H9 (cell line): ENCODE results near the gene TCN2. TPM values are rescaled to one million over a fixed set of nuclear protein-coding genes. Genes with fewer than 3 reads are reported as not detected.
A peak's percentile ranks its signal among the peaks of the same experiment; 100 is the strongest.

Experiments used
- DNase-seq: peaks from one replicate; pipeline ENCODE4 v3.0.0-alpha.2; 2017
- H2AFZ ChIP-seq: one replicate; pipeline ENCODE4 v1.6.1; 2013; ENCODE audit warnings: mild to moderate bottlenecking, low read length, control low read depth, moderate library complexity
- H2AK5ac ChIP-seq: 2 replicates; pipeline ENCODE4 v1.6.1; 2013; ENCODE audit warnings: low read length, control low read depth, mixed read lengths; ENCODE audit not compliant: insufficient read length
- H2BK120ac ChIP-seq: one replicate; pipeline ENCODE4 v1.6.1; 2013; ENCODE audit warnings: low read depth, mild to moderate bottlenecking, low read length, control low read depth, inconsistent platforms; ENCODE audit not compliant: poor library complexity, severe bottlenecking
- H2BK12ac ChIP-seq: 2 replicates; pipeline ENCODE4 v1.6.1; 2013; ENCODE audit warnings: low read length, control low read depth, mixed read lengths, low read depth; ENCODE audit not compliant: insufficient read length
- H2BK15ac ChIP-seq: 2 replicates; pipeline ENCODE4 v1.6.1; 2013; ENCODE audit warnings: low read depth, low read length, control low read depth
- H2BK20ac ChIP-seq: one replicate; pipeline ENCODE4 v1.6.1; 2013; ENCODE audit warnings: low read depth, mild to moderate bottlenecking, low read length, control low read depth, inconsistent platforms; ENCODE audit not compliant: poor library complexity, severe bottlenecking
- H2BK5ac ChIP-seq: 2 replicates; pipeline ENCODE4 v1.6.1; 2013; ENCODE audit warnings: low read length, control low read depth, mixed read lengths; ENCODE audit not compliant: insufficient read length
- H3K14ac ChIP-seq: 2 replicates; pipeline ENCODE4 v1.6.1; 2013; ENCODE audit warnings: low read length, control low read depth; ENCODE audit not compliant: insufficient read depth
- H3K18ac ChIP-seq: 2 replicates; pipeline ENCODE4 v1.6.1; 2013; ENCODE audit warnings: low read depth, mild to moderate bottlenecking, mixed read lengths, low read length, control low read depth; ENCODE audit not compliant: insufficient read length
- H3K23ac ChIP-seq: 2 replicates; pipeline ENCODE4 v1.6.1; 2013; ENCODE audit warnings: low read length, control low read depth, mixed read lengths, low read depth; ENCODE audit not compliant: insufficient read length
- H3K23me2 ChIP-seq: 2 replicates; pipeline ENCODE4 v1.6.1; 2013; ENCODE audit warnings: low read depth, mild to moderate bottlenecking, mixed read lengths, low read length, control low read depth; ENCODE audit not compliant: insufficient read length, poor library complexity, severe bottlenecking
- H3K27ac ChIP-seq: 2 replicates; pipeline ENCODE4 v1.5.1; 2013; ENCODE audit warnings: low read length, control low read depth, mixed read lengths, low read depth; ENCODE audit not compliant: insufficient read length
- H3K27me3 ChIP-seq: 2 replicates; pipeline ENCODE4 v1.6.1; 2013; ENCODE audit warnings: low read length, control low read depth, inconsistent platforms; ENCODE audit not compliant: insufficient read depth
- H3K4ac ChIP-seq: 2 replicates; pipeline ENCODE4 v1.6.1; 2013; ENCODE audit warnings: low read depth, mild to moderate bottlenecking, control low read depth, inconsistent platforms, low read length, moderate library complexity
- H3K4me1 ChIP-seq: 2 replicates; pipeline ENCODE4 v1.6.1; 2013; ENCODE audit warnings: low read length, control low read depth, inconsistent platforms; ENCODE audit not compliant: insufficient read depth
- H3K4me2 ChIP-seq: 2 replicates; pipeline ENCODE4 v1.6.1; 2013; ENCODE audit warnings: low read length, control low read depth, mixed read lengths; ENCODE audit not compliant: insufficient read length, insufficient read depth
- H3K56ac ChIP-seq: 2 replicates; pipeline ENCODE4 v1.6.1; 2013; ENCODE audit warnings: low read depth, mild to moderate bottlenecking, mixed read lengths, low read length, control low read depth; ENCODE audit not compliant: insufficient read length
- H3K79me1 ChIP-seq: 2 replicates; pipeline ENCODE4 v1.6.1; 2013; ENCODE audit warnings: low read depth, mild to moderate bottlenecking, moderate library complexity, low read length, control low read depth, inconsistent platforms; ENCODE audit not compliant: insufficient read depth, poor library complexity, severe bottlenecking
- H3K79me2 ChIP-seq: 2 replicates; pipeline ENCODE4 v1.6.1; 2013; ENCODE audit warnings: low read length, control low read depth, inconsistent platforms; ENCODE audit not compliant: insufficient read depth
- H3K9ac ChIP-seq: 2 replicates; pipeline ENCODE4 v1.6.1; 2013; ENCODE audit warnings: low read length, control low read depth, mixed read lengths; ENCODE audit not compliant: insufficient read length; ENCODE audit errors: extremely low read depth
- H3K9me3 ChIP-seq: one replicate; pipeline ENCODE4 v1.6.1; 2013; ENCODE audit warnings: low read depth, low read length, inconsistent platforms; ENCODE audit not compliant: control insufficient read depth
- H3T11ph ChIP-seq: one replicate; pipeline ENCODE4 v1.6.1; 2013; ENCODE audit warnings: mild to moderate bottlenecking, low read length, control low read depth, inconsistent platforms
- H4K20me1 ChIP-seq: one replicate; pipeline ENCODE4 v1.6.1; 2013; ENCODE audit not compliant: control insufficient read depth, insufficient read length, insufficient read depth
- H4K5ac ChIP-seq: 2 replicates; pipeline ENCODE4 v1.6.1; 2013; ENCODE audit warnings: low read depth, mild to moderate bottlenecking, mixed read lengths, low read length, control low read depth; ENCODE audit not compliant: insufficient read length
- H4K8ac ChIP-seq: replicated peaks from 2 replicates; pipeline ENCODE4 v1.6.1; 2013; ENCODE audit warnings: low read length, control low read depth, mixed read lengths, low read depth; ENCODE audit not compliant: insufficient read length
- H4K91ac ChIP-seq: 2 replicates; pipeline ENCODE4 v1.6.1; 2013; ENCODE audit warnings: low read depth, mild to moderate bottlenecking, moderate library complexity, mixed read lengths, low read length, control low read depth; ENCODE audit not compliant: insufficient read length
- H3K27ac Mint-ChIP-seq, 3 experiments: 2 replicates in 2 of 3; 3 replicates in 1 of 3; pipeline ENCODE4 v1.8.0; 2020 to 2021; ENCODE audit warnings: mixed read lengths in 3 of 3, mild to moderate bottlenecking in 1 of 3, moderate library complexity in 1 of 3
- H3K27me3 Mint-ChIP-seq: 2 replicates; pipeline ENCODE4 v1.8.0; 2021; ENCODE audit warnings: low read depth, mild to moderate bottlenecking, moderate library complexity, mixed read lengths
- H3K36me3 Mint-ChIP-seq, 3 experiments: 2 replicates in 2 of 3; 3 replicates in 1 of 3; pipeline ENCODE4 v1.8.0; 2020 to 2021; ENCODE audit warnings: low read depth in 3 of 3, mixed read lengths in 3 of 3; ENCODE audit not compliant: insufficient read depth in 1 of 3
- H3K4me1 Mint-ChIP-seq, 2 experiments: 2 replicates each; pipeline ENCODE4 v1.8.0; 2020; ENCODE audit warnings: mixed read lengths in 2 of 2
- H3K4me3 Mint-ChIP-seq, 2 experiments: 2 replicates in 1 of 2; 3 replicates in 1 of 2; pipeline ENCODE4 v1.8.0; 2020 to 2021; ENCODE audit warnings: mild to moderate bottlenecking in 2 of 2, mixed read lengths in 2 of 2, moderate library complexity in 1 of 2
- H3K9me3 Mint-ChIP-seq, 2 experiments: 2 replicates in 1 of 2; 3 replicates in 1 of 2; pipeline ENCODE4 v1.8.0; 2020; ENCODE audit warnings: mild to moderate bottlenecking in 2 of 2, mixed read lengths in 2 of 2, moderate library complexity in 1 of 2
- WGBS: extraction: QIAGEN DNeasy Blood & Tissue Kit; methylation state at CpG from one replicate; pipeline ENCODE4 v1.1.7; 2013; ENCODE audit warnings: missing lambda C conversion rate, low lambda C conversion rate, mixed read lengths; ENCODE audit not compliant: insufficient read length; ENCODE audit errors: extremely low coverage; 5-methylcytosine and 5-hydroxymethylcytosine counted together
- total RNA-seq: library from RNA; stranded (reverse); gene quantifications from 2 replicates; pipeline ENCODE4 v1.2.1, GENCODE V29; 2021
- TF ChIP-seq, protein P1 (sequence below): fragments of 200-600 bp; sonication (generic); conservative IDR thresholded peaks from 3 replicates; pipeline ENCODE4 v1.8.0; 2021; ENCODE audit warnings: antibody characterized with exemption, mild to moderate bottlenecking

Gene TCN2
- total RNA-seq, 1 experiment from 2014 or later = 42.2 TPM

DNA sequence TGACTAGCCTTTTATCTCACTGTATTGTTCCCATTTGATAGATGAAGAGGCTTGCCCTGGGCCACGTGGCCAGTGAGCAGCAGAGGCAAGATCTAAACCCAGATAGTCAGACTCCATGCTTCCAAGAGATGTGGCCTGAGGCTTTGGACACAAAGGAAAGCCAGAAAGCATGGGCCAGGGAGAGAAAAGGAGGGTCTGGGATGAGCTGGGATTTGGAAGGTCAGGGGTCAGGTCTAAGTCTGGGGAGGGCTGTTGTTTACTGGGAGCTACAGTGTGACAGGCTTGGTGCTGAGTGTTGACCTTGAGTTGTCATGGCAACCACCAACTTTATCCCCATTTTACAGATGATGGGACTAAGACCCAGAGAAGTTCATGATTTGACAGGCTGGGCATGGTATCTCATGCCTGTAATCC lies 30.7 kb downstream of the TCN2 start:
- no peak overlapping the region for H2BK15ac ChIP-seq
- no peak overlapping the region for H4K5ac ChIP-seq
- H2AFZ ChIP-seq = no peak overlapping the region
- no peak overlapping the region for H3K4me2 ChIP-seq
- H3K56ac ChIP-seq = no peak overlapping the region
- H2BK120ac ChIP-seq = no peak overlapping the region
- TF ChIP-seq, protein P1, sequence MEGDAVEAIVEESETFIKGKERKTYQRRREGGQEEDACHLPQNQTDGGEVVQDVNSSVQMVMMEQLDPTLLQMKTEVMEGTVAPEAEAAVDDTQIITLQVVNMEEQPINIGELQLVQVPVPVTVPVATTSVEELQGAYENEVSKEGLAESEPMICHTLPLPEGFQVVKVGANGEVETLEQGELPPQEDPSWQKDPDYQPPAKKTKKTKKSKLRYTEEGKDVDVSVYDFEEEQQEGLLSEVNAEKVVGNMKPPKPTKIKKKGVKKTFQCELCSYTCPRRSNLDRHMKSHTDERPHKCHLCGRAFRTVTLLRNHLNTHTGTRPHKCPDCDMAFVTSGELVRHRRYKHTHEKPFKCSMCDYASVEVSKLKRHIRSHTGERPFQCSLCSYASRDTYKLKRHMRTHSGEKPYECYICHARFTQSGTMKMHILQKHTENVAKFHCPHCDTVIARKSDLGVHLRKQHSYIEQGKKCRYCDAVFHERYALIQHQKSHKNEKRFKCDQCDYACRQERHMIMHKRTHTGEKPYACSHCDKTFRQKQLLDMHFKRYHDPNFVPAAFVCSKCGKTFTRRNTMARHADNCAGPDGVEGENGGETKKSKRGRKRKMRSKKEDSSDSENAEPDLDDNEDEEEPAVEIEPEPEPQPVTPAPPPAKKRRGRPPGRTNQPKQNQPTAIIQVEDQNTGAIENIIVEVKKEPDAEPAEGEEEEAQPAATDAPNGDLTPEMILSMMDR = no peak
- no peak overlapping the region for H3K18ac ChIP-seq
- H4K20me1 ChIP-seq = no peaks in the 10 kb centered on the region
- H3K79me1 ChIP-seq = no peaks in the 10 kb centered on the region
- no peak overlapping the region for H3K4ac ChIP-seq
- H3T11ph ChIP-seq = no peak overlapping the region
- Mint-ChIP-seq H3K4me3 (peak overlapping the region in 1 of 2 experiments; percentile 7; a peak in 3 of 5 replicates), H3K27me3 (peaks cover 10% of the 10 kb centered on the region), H3K27ac (no peak overlapping the region), H3K4me1 (peaks cover 22 to 26% of the 10 kb centered on the region in 2 experiments), H3K9me3 (peaks cover 5 to 6% of the 10 kb centered on the region in 2 experiments; a peak in 4 of 5 replicates), H3K36me3 (peaks cover 7 to 19% (median 17%) of the 10 kb centered on the region in 3 experiments; a peak in 6 of 7 replicates)
- H2AK5ac ChIP-seq = no peak overlapping the region
- H2BK20ac ChIP-seq = no peak overlapping the region
- no peak for DNase-seq
- H4K8ac ChIP-seq = no peak overlapping the region
- no peaks in the 10 kb centered on the region; the same call in 1 of the 2 replicates for H3K27me3 ChIP-seq
- H3K9me3 ChIP-seq = no peaks in the 10 kb centered on the region
- H3K23ac ChIP-seq = no peak overlapping the region
- no peak overlapping the region for H2BK12ac ChIP-seq
- no peak overlapping the region for H4K91ac ChIP-seq
- no peaks in the 10 kb centered on the region for H3K4me1 ChIP-seq
- no peak overlapping the region for H3K9ac ChIP-seq
- no peaks in the 10 kb centered on the region for H3K79me2 ChIP-seq
- peaks cover 12% of the 10 kb centered on the region for H3K23me2 ChIP-seq
- H3K14ac ChIP-seq = no peak overlapping the region
- H3K27ac ChIP-seq = no peak overlapping the region
- WGBS = no CpG with 5 or more reads among the region's 1 CpG
- no peak overlapping the region for H2BK5ac ChIP-seq
